ENCODE measurements around the gene ANAPC2.

Gene ANAPC2

GRCh38 chr9:137223078-137223970 is 35.0 kb upstream of the ANAPC2 start:
- DNase-seq (ENCODE audit: extremely low spot score), result peak; percentile 95
- TF ChIP-seq FOXA1 (IDR thresholded peaks at IDR 0.05) (no peak), ARNT (IDR thresholded peaks at IDR 0.05) (no peak), LEF1 (IDR thresholded peaks at IDR 0.05; ENCODE audit: borderline replicate concordance) (no peak), ZNF384 (IDR thresholded peaks at IDR 0.05) (no peak), SP1 (IDR thresholded peaks at IDR 0.05) (no peak)
- TF ChIP-seq, protein P1, sequence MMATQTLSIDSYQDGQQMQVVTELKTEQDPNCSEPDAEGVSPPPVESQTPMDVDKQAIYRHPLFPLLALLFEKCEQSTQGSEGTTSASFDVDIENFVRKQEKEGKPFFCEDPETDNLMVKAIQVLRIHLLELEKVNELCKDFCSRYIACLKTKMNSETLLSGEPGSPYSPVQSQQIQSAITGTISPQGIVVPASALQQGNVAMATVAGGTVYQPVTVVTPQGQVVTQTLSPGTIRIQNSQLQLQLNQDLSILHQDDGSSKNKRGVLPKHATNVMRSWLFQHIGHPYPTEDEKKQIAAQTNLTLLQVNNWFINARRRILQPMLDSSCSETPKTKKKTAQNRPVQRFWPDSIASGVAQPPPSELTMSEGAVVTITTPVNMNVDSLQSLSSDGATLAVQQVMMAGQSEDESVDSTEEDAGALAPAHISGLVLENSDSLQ (IDR thresholded peaks at IDR 0.05), result peak; percentile 89
- ChIA-PET CTCF (interaction anchor here (0.7 to 1.2 kb wide), 5 partner anchors 9 to 295 kb away, joined by 3 to 8 read pairs (median 6); no protein-coding TSS in a partner anchor), POLR2A (interaction anchor here (0.8 to 4.4 kb wide), 20 partner anchors 10 to 443 kb away, joined by 3 to 20 read pairs (median 6); partner anchors contain the start of genes ANAPC2, MAN1B1, NDOR1 and NELFB)

DNA sequence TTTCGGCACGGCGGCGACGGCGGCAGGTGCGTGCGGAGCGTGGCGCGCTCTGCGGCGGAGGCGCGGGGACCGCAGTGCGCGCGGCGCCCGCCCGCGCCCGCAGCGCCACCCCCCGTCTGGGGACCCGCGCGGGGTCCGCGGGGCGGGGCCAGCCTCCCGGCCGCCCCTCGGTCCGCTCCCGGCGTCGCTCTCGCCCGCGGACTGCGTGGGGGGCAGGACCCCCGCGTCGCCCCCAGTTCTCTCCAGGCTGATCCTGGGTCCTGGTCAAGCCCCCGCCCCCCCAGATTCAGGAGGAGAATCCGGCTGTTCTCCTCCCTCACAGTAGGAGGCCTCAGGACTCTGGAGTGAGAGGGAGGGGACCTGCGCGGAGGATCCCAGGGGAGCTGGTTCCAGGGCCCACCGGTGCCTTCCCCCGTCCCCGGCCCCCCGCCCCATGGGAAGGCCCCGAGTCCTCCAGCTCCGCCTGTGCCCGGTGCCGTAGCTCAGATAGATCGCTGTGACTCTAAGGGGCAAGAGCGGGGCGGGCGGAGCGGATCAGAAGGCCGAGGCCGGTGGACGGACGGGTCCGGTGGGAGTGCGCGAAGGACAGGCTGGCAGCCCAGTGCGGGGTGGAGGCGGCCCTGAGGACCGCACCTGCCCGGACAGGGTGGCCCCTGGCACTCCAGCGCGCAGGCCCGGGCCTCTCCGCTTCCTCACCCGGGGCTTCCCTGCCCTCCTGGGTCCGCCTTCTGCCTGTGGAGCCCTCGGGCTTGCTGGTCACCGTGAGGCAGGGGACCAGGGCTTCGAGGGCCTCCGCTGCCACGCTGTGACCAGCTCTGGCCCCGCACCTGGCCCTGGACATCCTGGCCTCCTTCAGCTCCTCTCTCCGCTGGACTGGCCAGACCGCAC is 34.1 kb upstream of the ANAPC2 start, which contains the start of gene RNF208:
TSS of gene RNF208 (minus strand) at position 51 of the 888 bp plus-strand sequence. CDS start 1,028 bp downstream, outside the sequence.
- ChIA-PET POLR2A (interaction anchor here (1.0 to 4.4 kb wide), 18 partner anchors 10 to 442 kb away, joined by 3 to 20 read pairs (median 6); partner anchors contain the start of genes ANAPC2, MAN1B1, NDOR1 and SSNA1), CTCF (interaction anchor here (0.7 to 1.2 kb wide), 4 partner anchors 8 to 159 kb away, joined by 3 to 8 read pairs (median 6); no protein-coding TSS in a partner anchor)

GRCh38 chr9:137221506-137222111 is 33.2 kb upstream of the ANAPC2 start:
- no peak for TF ChIP-seq LEF1 (IDR thresholded peaks at IDR 0.05; ENCODE audit: borderline replicate concordance)
- TF ChIP-seq ARNT (IDR thresholded peaks at IDR 0.05), result no peak
- no peak for TF ChIP-seq CTBP1 (IDR thresholded peaks at IDR 0.05; ENCODE audit: borderline replicate concordance)
- no peak for TF ChIP-seq FOXA1 (IDR thresholded peaks at IDR 0.05)
- TF ChIP-seq, protein P1 (IDR thresholded peaks at IDR 0.05), result no peak
- no peak for TF ChIP-seq FOXM1 (IDR thresholded peaks at IDR 0.05; ENCODE audit: borderline replicate concordance)
- no peak for TF ChIP-seq ZNF384 (IDR thresholded peaks at IDR 0.05)
- TF ChIP-seq SP1 (IDR thresholded peaks at IDR 0.05), result no peak
- no peak for TF ChIP-seq FOXK2 (IDR thresholded peaks at IDR 0.05)
- no peak for TF ChIP-seq ELF4 (IDR thresholded peaks at IDR 0.05)
- no peak for TF ChIP-seq BHLHE40 (IDR thresholded peaks at IDR 0.05; ENCODE audit: borderline replicate concordance)
- TF ChIP-seq TARDBP (IDR thresholded peaks at IDR 0.05), result no peak
- TF ChIP-seq SUZ12 (IDR thresholded peaks at IDR 0.05), result no peak
- TF ChIP-seq L3MBTL2 (conservative IDR thresholded peaks at IDR 0.05), result no peak
- TF ChIP-seq HDGF (IDR thresholded peaks at IDR 0.05; ENCODE audit: borderline replicate concordance), result no peak
- no peak for TF ChIP-seq NFRKB (IDR thresholded peaks at IDR 0.05)
- ChIA-PET POLR2A (interaction anchor here (1.0 to 4.4 kb wide), 3 partner anchors 11 to 42 kb away, joined by 3 to 20 read pairs (median 6); partner anchors contain the start of gene TUBB4B), CTCF (no interaction called here)
- DNase-seq (ENCODE audit: extremely low spot score), result no peak

More for the DNA sequence above, 34.1 kb upstream of the ANAPC2 start, which contains the start of gene RNF208:
- DNase-seq (ENCODE audit: extremely low spot score), result no peak
- TF ChIP-seq HDGF (IDR thresholded peaks at IDR 0.05; ENCODE audit: borderline replicate concordance) (0 out of 2 replicates have a peak, but pooled peaks have one; percentile 63), BHLHE40 (IDR thresholded peaks at IDR 0.05; ENCODE audit: borderline replicate concordance) (no peak)

DNA sequence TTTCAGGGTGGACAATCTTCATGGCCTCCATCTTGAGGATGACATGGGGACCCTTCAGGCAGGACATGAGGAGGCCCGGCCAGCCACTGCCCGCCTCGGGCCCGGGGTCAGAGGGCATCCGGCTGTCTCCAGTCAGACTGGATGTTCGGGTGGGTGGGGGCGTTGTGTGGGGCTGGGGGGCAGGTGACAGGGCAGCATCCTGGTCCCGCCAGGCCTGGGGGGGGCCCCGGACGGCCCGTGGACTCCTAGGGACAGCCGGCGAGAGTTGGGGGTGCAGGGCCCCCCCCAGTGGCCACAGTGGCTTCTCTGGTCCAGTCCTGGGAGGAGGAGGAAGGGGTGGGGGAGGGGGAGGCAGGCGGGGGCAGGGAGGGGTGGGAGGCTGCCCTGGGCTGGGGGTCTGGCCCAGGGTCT is 32.7 kb upstream of the ANAPC2 start:
- ChIA-PET POLR2A (interaction anchor here (2.1 to 4.4 kb wide), 2 partner anchors 11 to 19 kb away, joined by 6 to 20 read pairs; partner anchors contain the start of gene TUBB4B), CTCF (no interaction called here)
- TF ChIP-seq, protein P1 (IDR thresholded peaks at IDR 0.05), result no peak
- TF ChIP-seq SP1 (IDR thresholded peaks at IDR 0.05) (no peak), HDGF (IDR thresholded peaks at IDR 0.05; ENCODE audit: borderline replicate concordance) (no peak), LEF1 (IDR thresholded peaks at IDR 0.05; ENCODE audit: borderline replicate concordance) (no peak), TARDBP (IDR thresholded peaks at IDR 0.05) (no peak), SUZ12 (IDR thresholded peaks at IDR 0.05) (no peak), FOXM1 (IDR thresholded peaks at IDR 0.05; ENCODE audit: borderline replicate concordance) (no peak), NFRKB (IDR thresholded peaks at IDR 0.05) (no peak), FOXA1 (IDR thresholded peaks at IDR 0.05) (no peak), CTBP1 (IDR thresholded peaks at IDR 0.05; ENCODE audit: borderline replicate concordance) (no peak)
- DNase-seq (ENCODE audit: extremely low spot score), result no peak

Measured in HEK293T (cell line).